ENCODE measurements around the gene CHAF1A.

The CHAF1A gene

DNA sequence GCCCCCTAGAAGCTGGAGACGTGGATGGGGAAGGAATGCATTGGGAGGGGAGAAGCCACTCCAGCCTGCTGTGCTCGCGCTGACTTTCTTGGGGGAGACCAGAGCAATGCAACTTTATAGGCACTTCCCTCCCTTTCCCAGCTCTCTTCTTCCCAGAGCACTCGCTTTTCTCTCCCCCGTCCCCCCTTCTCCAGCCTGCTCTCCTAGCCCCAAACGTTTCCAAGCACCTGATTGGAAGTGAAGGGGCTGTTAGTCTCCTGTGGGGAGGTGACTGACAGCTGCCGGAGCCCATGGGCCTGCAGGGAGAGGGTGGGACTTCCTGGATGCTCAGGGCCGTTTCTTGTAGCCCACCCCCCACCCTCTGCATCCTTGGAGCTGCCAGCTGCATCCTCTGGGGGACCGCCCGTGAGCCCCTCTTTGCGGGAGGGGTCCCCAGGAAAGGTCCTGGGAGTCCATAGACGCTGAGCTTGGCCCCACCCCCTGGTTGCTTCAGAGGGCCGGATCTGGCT is 72.1 kb downstream of the CHAF1A start:
- no peaks in the 10 kb centered on the region for H3K9me3 ChIP-seq (ENCODE audit: control insufficient read depth, insufficient read depth, low read depth, low read length)
- H3K27ac ChIP-seq (ENCODE audit: extremely low read depth, low read depth, low read length): peak overlapping the region; percentile 73
- H3K4me3 ChIP-seq (ENCODE audit: low read depth, low read length): peak overlapping the region; percentile 85
- peaks cover 20 to 43% of the 10 kb centered on the region in 2 experiments for H3K36me3 ChIP-seq (ENCODE audit: control insufficient read depth in 2 of 2, insufficient read depth in 1 of 2, low read length in 2 of 2)
- ChIA-PET CTCF (interaction anchor here (0.5 to 0.6 kb wide), 2 partner anchors 30 to 241 kb away, joined by 3 read pairs; no protein-coding TSS in a partner anchor), POLR2A (interaction anchor here (1.0 to 1.1 kb wide), 2 partner anchors 20 to 84 kb away, joined by 3 read pairs; no protein-coding TSS in a partner anchor)
- peaks cover 3% of the 10 kb centered on the region; the same call in 1 of the 2 replicates for H3K4me1 ChIP-seq (ENCODE audit: control insufficient read depth, insufficient read depth, low read length)
- TF ChIP-seq ZEB2 (tag by site-specific recombination; IDR thresholded peaks at IDR 0.05): 0 out of 2 replicates have a peak, but pooled peaks have one; percentile 3
- peak; percentile 94 for TF ChIP-seq PRDM1 (tag by site-specific recombination; IDR thresholded peaks at IDR 0.05)
- no peak for TF ChIP-seq TRIM28 (IDR thresholded peaks at IDR 0.05; ENCODE audit: borderline replicate concordance, low read length)
- TF ChIP-seq ZBTB20 (tag by site-specific recombination; IDR thresholded peaks at IDR 0.05): peak; percentile 32; the same call in 1 of the 2 replicates
- TF ChIP-seq HOXD13 (CRISPR knock-in tag; IDR thresholded peaks at IDR 0.05; ENCODE audit: borderline replicate concordance): no peak
- TF ChIP-seq, protein P1, sequence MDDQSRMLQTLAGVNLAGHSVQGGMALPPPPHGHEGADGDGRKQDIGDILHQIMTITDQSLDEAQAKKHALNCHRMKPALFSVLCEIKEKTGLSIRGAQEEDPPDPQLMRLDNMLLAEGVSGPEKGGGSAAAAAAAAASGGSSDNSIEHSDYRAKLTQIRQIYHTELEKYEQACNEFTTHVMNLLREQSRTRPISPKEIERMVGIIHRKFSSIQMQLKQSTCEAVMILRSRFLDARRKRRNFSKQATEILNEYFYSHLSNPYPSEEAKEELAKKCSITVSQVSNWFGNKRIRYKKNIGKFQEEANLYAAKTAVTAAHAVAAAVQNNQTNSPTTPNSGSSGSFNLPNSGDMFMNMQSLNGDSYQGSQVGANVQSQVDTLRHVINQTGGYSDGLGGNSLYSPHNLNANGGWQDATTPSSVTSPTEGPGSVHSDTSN (CRISPR knock-in tag; IDR thresholded peaks at IDR 0.05): peak; percentile 91
- TF ChIP-seq, protein P2, sequence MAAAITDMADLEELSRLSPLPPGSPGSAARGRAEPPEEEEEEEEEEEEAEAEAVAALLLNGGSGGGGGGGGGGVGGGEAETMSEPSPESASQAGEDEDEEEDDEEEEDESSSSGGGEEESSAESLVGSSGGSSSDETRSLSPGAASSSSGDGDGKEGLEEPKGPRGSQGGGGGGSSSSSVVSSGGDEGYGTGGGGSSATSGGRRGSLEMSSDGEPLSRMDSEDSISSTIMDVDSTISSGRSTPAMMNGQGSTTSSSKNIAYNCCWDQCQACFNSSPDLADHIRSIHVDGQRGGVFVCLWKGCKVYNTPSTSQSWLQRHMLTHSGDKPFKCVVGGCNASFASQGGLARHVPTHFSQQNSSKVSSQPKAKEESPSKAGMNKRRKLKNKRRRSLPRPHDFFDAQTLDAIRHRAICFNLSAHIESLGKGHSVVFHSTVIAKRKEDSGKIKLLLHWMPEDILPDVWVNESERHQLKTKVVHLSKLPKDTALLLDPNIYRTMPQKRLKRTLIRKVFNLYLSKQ (tag by site-specific recombination; IDR thresholded peaks at IDR 0.05; ENCODE audit: borderline replicate concordance): no peak
- TF ChIP-seq IKZF3 (tag by site-specific recombination; IDR thresholded peaks at IDR 0.05): peak; percentile 86
- TF ChIP-seq ZNF76 (tag by site-specific recombination; IDR thresholded peaks at IDR 0.05; ENCODE audit: borderline replicate concordance, low read depth): peak; percentile 62; the same call in 1 of the 2 replicates
- TF ChIP-seq, protein P3, sequence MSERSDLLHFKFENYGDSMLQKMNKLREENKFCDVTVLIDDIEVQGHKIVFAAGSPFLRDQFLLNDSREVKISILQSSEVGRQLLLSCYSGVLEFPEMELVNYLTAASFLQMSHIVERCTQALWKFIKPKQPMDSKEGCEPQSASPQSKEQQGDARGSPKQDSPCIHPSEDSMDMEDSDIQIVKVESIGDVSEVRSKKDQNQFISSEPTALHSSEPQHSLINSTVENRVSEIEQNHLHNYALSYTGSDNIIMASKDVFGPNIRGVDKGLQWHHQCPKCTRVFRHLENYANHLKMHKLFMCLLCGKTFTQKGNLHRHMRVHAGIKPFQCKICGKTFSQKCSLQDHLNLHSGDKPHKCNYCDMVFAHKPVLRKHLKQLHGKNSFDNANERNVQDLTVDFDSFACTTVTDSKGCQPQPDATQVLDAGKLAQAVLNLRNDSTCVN (tag by site-specific recombination; optimal IDR thresholded peaks at IDR 0.05): peak; percentile 14
- TF ChIP-seq, protein P4, sequence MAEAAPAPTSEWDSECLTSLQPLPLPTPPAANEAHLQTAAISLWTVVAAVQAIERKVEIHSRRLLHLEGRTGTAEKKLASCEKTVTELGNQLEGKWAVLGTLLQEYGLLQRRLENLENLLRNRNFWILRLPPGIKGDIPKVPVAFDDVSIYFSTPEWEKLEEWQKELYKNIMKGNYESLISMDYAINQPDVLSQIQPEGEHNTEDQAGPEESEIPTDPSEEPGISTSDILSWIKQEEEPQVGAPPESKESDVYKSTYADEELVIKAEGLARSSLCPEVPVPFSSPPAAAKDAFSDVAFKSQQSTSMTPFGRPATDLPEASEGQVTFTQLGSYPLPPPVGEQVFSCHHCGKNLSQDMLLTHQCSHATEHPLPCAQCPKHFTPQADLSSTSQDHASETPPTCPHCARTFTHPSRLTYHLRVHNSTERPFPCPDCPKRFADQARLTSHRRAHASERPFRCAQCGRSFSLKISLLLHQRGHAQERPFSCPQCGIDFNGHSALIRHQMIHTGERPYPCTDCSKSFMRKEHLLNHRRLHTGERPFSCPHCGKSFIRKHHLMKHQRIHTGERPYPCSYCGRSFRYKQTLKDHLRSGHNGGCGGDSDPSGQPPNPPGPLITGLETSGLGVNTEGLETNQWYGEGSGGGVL (tag by site-specific recombination; IDR thresholded peaks at IDR 0.05): peak; percentile 87
- TF ChIP-seq, protein P5, sequence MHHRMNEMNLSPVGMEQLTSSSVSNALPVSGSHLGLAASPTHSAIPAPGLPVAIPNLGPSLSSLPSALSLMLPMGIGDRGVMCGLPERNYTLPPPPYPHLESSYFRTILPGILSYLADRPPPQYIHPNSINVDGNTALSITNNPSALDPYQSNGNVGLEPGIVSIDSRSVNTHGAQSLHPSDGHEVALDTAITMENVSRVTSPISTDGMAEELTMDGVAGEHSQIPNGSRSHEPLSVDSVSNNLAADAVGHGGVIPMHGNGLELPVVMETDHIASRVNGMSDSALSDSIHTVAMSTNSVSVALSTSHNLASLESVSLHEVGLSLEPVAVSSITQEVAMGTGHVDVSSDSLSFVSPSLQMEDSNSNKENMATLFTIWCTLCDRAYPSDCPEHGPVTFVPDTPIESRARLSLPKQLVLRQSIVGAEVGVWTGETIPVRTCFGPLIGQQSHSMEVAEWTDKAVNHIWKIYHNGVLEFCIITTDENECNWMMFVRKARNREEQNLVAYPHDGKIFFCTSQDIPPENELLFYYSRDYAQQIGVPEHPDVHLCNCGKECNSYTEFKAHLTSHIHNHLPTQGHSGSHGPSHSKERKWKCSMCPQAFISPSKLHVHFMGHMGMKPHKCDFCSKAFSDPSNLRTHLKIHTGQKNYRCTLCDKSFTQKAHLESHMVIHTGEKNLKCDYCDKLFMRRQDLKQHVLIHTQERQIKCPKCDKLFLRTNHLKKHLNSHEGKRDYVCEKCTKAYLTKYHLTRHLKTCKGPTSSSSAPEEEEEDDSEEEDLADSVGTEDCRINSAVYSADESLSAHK (tag by site-specific recombination; IDR thresholded peaks at IDR 0.05): peak; percentile 44; the same call in 1 of the 2 replicates
- TF ChIP-seq ZBTB17 (tag by site-specific recombination; IDR thresholded peaks at IDR 0.05): peak; percentile 85
- peak; percentile 96 for TF ChIP-seq ZNF341 (tag by site-specific recombination; IDR thresholded peaks at IDR 0.05; ENCODE audit: low read depth)
- no peak for TF ChIP-seq OVOL3 (tag by site-specific recombination; IDR thresholded peaks at IDR 0.05)
- TF ChIP-seq, protein P6, sequence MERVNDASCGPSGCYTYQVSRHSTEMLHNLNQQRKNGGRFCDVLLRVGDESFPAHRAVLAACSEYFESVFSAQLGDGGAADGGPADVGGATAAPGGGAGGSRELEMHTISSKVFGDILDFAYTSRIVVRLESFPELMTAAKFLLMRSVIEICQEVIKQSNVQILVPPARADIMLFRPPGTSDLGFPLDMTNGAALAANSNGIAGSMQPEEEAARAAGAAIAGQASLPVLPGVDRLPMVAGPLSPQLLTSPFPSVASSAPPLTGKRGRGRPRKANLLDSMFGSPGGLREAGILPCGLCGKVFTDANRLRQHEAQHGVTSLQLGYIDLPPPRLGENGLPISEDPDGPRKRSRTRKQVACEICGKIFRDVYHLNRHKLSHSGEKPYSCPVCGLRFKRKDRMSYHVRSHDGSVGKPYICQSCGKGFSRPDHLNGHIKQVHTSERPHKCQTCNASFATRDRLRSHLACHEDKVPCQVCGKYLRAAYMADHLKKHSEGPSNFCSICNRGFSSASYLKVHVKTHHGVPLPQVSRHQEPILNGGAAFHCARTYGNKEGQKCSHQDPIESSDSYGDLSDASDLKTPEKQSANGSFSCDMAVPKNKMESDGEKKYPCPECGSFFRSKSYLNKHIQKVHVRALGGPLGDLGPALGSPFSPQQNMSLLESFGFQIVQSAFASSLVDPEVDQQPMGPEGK (tag by site-specific recombination; IDR thresholded peaks at IDR 0.05): peak; percentile 92
- TF ChIP-seq ZBTB48 (tag by site-specific recombination; IDR thresholded peaks at IDR 0.05): peak; percentile 65
- TF ChIP-seq ZNF366 (tag by site-specific recombination; conservative IDR thresholded peaks at IDR 0.05): peak; percentile 60; the same call in 1 of the 2 replicates
- TF ChIP-seq, protein P7, sequence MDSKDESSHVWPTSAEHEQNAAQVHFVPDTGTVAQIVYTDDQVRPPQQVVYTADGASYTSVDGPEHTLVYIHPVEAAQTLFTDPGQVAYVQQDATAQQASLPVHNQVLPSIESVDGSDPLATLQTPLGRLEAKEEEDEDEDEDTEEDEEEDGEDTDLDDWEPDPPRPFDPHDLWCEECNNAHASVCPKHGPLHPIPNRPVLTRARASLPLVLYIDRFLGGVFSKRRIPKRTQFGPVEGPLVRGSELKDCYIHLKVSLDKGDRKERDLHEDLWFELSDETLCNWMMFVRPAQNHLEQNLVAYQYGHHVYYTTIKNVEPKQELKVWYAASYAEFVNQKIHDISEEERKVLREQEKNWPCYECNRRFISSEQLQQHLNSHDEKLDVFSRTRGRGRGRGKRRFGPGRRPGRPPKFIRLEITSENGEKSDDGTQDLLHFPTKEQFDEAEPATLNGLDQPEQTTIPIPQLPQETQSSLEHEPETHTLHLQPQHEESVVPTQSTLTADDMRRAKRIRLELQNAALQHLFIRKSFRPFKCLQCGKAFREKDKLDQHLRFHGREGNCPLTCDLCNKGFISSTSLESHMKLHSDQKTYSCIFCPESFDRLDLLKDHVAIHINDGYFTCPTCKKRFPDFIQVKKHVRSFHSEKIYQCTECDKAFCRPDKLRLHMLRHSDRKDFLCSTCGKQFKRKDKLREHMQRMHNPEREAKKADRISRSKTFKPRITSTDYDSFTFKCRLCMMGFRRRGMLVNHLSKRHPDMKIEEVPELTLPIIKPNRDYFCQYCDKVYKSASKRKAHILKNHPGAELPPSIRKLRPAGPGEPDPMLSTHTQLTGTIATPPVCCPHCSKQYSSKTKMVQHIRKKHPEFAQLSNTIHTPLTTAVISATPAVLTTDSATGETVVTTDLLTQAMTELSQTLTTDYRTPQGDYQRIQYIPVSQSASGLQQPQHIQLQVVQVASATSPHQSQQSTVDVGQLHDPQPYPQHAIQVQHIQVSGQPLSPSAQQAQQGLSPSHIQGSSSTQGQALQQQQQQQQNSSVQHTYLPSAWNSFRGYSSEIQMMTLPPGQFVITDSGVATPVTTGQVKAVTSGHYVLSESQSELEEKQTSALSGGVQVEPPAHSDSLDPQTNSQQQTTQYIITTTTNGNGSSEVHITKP (tag by site-specific recombination; IDR thresholded peaks at IDR 0.05): peak; percentile 94
- peak; percentile 92 for TF ChIP-seq SP2 (tag by site-specific recombination; IDR thresholded peaks at IDR 0.05)

Data from HEK293 (cell line).